Fibroblast of the aortic adventitia (primary cell): ENCODE data around the gene CLEC1A. TPM values are rescaled to one million over a fixed set of nuclear protein-coding genes. Genes with fewer than 3 reads are reported as not detected.
A peak's percentile ranks its signal among the peaks of the same experiment; 100 is the strongest.

Experiments used
- DNase-seq: peaks from one replicate; pipeline ENCODE4 v3.0.0-alpha.2; 2010; ENCODE audit warnings: low read depth
- H3K4me3 ChIP-seq: 2 replicates; pipeline ENCODE4 v1.5.1; 2011; ENCODE audit warnings: low read depth, mild to moderate bottlenecking, control low read depth, low read length, moderate library complexity
- CTCF ChIP-seq: IDR thresholded peaks from 2 replicates; pipeline ENCODE4 v1.5.1; 2011; ENCODE audit warnings: mild to moderate bottlenecking, low read length, control low read depth, inconsistent platforms; ENCODE audit not compliant: insufficient read depth
- total RNA-seq: library from RNA; depleted of rRNA; stranded (reverse); fragments of >200 nt; gene quantifications from 2 replicates; pipeline ENCODE4 v1.2.3, GENCODE V29; 2012; ENCODE audit warnings: low replicate concordance

CLEC1A gene
- 0.16 TPM in 1 of 2 replicates, not detected in the other for total RNA-seq

DNA sequence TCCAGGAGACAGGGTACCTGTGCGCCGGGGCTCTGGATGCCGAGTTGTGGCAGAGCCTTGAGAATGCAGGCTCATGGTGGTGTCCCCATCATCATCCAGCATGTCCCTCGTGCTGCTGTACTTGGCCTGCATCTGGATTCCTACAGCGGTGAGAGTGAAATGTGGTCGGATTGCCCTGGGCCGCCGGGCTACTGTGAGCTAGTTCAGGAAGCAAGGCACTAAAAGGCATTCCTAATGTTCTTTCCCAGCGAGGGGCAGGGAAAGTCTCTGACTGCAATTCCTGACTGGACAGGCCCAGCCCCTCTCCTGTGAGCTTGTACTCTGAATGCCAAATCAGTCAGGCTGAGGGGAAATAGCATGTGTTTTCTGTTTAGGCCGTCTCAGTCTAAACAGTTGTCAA, at the start of gene CLEC1A:
CLEC1A (minus strand) TSS at position 195 of the 400 bp plus-strand sequence; CDS start at position 132, 63 bp downstream.
- H3K4me3 ChIP-seq = no peak within 1 kb of the TSS
- DNase-seq = no peak
- no peak for TF ChIP-seq CTCF

DNA sequence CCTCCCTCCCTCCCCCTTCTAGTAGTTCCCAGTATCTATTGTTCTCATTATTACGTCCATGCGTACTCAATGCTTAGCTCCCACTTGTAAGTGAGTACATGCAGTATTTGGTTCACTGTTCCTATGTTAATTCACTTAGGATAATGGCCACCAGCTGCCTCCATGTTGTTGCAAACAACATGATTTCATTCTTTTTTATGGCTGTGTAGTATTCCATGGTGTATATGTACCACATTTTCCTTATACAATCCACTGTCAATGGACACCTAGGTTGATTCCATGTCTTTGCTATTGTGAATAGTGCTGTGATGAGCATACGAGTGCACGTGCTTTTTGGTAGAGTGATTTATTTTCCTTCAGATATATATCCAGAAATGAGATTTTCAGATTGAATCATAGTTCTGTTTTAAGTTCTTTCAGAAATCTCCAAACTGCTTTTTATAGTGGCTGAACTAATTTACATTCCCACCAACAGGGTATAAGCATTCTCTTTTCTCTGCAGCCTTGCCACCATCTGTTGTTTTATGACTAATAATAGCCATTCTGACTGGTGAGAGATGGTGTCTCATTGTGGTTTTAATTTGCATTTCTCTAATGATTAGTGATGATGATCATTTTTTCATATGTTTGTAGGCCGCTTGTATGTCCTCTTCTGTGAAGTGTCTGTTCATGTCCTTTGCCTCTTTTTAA, 49.1 kb upstream of the CLEC1A start:
- no peak for TF ChIP-seq CTCF
- DNase-seq = no peak
- H3K4me3 ChIP-seq = no peak overlapping the region

GRCh38 chr12:10142976-10143589, 44.3 kb upstream of the CLEC1A start:
- DNase-seq = peak; percentile 11
- no peak for TF ChIP-seq CTCF
- H3K4me3 ChIP-seq = no peak overlapping the region

GRCh38 chr12:10140001-10140400, 41.2 kb upstream of the CLEC1A start:
- H3K4me3 ChIP-seq = no peak overlapping the region
- DNase-seq = peak; percentile 60
- TF ChIP-seq CTCF = peak; percentile 29

DNA sequence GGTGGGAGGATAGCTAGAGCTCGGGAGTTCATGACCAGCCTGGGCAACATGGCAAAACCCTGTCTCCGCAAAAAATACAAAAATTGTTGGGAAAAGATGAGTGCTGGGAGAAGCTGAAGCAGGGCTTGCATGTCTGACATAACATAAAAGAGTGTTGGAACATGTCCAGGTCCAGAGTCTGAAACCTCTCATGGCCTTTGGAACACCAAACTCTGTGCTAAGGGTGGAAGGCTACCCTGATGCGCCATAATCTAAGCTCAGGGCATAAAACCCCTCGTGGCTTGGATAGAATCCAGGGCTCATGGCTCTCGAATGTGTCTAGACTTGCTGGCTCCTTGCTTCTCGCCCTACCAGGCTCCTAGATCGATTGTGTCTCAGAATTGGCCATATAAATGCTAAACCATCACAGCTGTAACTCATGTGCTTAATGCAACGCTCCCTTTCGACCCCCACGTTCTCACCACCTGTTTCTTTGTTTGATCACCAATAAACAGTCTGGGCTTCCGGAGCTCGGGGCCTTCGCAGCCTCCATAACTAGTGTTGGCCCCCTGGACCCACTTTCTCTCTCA, 37.9 kb upstream of the CLEC1A start:
- no peak for DNase-seq
- no peak for TF ChIP-seq CTCF
- H3K4me3 ChIP-seq = no peak overlapping the region

DNA sequence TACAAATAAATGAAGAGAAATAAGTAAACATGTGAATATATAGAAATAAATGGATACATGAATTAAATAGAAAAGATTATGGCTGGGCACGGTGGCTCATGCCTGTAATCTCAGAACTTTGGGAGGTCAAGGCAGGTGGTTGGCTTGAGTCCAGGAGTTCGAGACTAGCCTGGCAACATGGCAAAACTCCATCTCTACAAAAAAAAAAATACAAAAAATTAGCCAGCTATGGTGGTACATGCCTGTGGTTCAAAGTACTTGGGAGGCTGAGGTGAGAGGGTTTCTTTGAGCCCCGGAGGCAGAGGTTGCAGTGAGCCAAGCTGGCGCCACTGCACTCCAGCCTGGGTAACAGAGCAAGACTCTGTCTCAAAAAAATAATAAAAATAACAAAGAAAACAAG, 36.3 kb upstream of the CLEC1A start:
- no peak for DNase-seq
- no peak overlapping the region for H3K4me3 ChIP-seq
- TF ChIP-seq CTCF = no peak
